GDM1 (cell line): ENCODE measurements around the gene RPL19.

Experiments used
- DNase-seq: peaks from one replicate; lab custom pipeline; 2025; lab: John Stamatoyannopoulos, UW

The RPL19 gene

DNA sequence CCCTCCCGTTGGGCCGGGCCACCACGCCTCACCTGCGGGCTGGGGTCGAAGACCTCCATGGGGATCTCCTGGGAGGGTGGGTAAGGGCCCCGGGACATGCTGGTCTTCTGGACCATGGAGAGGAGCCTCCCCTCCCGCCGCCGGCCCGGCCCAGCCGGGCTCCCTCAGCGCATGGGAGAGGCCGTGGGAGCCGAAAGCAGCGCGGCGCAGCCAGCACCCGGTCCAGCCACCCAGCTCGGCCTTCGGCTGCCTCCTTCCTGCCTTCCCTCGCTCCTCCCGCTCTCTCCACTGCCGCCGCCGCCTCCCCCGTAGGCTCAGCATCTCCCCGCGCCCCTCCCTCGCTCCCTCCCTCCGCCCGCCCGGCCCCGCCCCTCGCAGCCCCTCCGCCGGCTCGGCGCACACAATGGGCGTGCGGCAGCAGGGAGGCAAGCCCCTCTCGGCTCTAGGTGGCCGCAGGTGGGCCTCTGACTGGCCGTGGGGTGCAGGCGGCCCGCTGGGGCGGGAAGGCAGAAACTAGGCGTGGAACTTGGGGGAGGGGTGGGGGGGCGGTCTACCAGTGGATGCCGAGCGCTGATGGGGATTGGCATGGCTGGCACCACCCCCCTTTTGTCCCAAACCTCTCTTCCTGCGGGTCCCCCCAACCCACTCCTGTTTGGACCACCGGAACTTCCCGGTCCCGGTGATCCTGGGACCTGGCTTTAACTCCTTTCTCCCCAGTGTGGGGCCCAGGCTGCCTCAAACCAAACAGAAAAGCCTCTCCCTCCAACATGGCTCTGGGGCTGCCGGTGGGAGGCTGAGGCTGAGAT is 2.5 kb upstream of the RPL19 start, which contains the start of gene CACNB1:
TSS of gene CACNB1 (minus strand) at position 290 of the 806 bp plus-strand sequence. CDS start at position 116, 174 bp downstream.
- DNase-seq, result peak; percentile 62

DNA sequence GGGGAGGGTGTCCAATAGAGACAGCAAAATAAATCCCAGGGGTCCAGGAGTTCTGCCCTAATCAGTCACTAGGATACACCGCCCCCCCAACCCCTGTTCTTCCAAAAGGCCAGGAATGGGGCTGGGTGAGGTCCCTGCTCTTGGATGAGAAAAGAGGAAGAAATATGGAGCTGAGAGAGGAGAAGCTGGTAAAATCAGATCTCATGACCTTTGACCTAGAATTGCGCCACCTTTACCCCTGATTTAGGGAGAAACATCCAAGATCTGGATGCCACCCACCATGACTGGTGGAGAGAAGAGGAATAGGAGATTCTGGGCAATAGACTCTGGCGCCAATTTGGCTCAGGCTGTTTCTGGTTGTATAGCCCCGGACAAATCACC is 1.9 kb upstream of the RPL19 start:
- no peak for DNase-seq

DNA sequence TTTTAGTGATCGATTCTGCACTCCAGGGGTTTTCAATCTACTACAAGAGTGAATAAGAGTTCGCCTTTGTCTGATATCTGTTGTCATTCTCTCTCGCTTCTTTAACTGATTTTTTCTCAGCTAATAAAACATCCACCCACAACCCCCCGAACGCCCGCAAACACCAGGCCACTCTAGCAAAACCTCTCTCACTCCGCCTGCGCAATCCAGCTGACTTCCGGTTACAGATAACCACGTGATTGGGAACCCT is 338 bp upstream of the RPL19 start:
- peak; percentile 85 for DNase-seq

DNA sequence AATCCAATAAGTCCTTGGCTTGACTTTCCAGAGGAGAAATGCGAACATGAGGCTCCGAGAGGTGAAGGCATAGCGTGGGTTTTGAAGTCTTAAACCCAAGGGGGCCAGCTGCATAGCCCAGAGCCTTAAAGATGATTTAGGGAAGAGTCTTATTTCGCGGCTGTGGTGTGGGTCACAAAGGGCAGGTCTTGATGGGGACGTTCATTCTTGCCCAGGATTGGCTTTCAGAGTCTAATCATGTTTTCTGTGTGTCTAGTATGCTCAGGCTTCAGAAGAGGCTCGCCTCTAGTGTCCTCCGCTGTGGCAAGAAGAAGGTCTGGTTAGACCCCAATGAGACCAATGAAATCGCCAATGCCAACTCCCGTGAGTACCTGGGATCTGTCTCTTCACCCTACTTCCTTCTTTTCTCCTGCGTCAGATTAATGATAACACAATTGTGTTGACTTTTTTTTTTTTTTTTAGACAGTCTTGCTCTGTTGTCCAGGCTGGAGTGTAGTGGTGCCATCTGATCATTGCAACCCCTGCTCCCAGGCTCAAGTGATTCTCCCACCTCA is 951 bp downstream of the RPL19 start:
- DNase-seq, result no peak

DNA sequence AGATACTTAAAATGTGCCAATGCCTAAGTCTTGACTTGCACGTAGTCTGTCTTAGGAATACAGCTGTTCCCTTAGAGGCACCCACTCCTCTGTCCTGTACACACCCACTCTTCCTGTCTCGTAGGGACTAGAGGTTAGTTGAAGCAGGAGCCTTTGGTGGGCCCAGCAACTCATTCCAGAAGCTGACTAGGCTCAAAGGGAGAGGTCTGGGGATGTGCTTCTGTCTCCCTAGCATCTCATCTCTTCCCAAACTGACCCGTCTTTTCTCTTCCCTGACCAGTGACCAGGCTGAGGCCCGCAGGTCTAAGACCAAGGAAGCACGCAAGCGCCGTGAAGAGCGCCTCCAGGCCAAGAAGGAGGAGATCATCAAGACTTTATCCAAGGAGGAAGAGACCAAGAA is 4.2 kb downstream of the RPL19 start:
- no peak for DNase-seq

DNA sequence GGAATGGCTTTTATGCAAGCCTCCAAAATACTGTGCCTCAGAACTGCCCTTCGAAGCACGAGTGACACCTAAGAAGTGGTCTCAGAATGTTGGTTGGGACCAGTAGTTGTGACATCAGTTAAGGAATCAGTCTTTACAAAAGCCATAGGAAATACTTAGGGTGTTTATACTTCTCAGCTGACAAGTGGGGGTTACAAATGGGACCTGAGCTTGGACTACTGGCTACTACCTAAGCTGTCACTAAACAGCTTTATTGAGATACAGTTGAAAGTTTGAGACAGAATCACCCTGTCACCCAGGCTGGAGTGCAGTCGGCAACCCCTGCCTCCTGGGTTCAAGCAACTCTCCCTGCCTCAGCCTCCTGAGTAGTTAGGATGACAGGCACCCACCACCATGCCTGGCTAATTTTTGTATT is 5.0 kb downstream of the RPL19 start:
- no peak for DNase-seq

DNA sequence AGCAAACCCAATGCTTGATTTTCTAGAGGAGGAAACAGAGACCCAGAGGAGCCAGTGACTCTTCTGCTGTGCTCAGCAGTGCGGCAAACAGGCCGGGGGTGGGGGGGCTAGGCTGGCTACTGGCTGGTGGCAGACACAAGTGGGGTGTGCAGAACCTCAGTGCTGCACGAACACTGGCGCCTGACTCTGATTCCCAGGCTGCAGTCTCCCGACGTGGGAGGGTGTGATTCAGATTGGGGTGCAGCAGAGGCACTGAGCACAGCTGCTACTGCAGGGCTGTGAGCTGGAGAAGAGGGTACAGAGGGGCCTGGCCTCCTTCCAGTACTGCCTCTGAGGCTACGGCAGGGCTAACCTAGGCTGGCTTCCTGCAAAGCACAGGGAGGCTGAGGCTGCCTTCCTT is 8.1 kb downstream of the RPL19 start:
- DNase-seq, result no peak

DNA sequence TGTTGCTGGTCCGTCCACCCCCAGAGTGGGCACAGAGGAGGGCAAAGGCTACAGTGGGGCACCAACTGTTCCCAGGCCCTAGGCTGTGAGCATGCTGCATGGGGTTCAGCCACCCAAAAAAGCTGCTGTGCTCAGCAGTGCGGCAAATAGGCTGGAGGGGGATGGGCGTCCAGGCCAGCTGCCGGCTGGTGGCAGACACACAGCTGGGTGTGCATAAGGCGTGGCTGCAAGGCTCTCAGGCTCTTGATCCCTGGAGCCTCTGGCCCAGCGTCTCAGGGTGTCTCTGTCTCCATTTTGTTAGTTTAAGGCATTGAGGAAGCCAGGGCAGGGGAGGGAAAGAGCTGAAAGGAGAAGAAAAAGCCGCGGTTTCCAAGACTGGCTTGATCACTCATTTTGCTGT is 8.8 kb downstream of the RPL19 start:
- DNase-seq, result no peak

DNA sequence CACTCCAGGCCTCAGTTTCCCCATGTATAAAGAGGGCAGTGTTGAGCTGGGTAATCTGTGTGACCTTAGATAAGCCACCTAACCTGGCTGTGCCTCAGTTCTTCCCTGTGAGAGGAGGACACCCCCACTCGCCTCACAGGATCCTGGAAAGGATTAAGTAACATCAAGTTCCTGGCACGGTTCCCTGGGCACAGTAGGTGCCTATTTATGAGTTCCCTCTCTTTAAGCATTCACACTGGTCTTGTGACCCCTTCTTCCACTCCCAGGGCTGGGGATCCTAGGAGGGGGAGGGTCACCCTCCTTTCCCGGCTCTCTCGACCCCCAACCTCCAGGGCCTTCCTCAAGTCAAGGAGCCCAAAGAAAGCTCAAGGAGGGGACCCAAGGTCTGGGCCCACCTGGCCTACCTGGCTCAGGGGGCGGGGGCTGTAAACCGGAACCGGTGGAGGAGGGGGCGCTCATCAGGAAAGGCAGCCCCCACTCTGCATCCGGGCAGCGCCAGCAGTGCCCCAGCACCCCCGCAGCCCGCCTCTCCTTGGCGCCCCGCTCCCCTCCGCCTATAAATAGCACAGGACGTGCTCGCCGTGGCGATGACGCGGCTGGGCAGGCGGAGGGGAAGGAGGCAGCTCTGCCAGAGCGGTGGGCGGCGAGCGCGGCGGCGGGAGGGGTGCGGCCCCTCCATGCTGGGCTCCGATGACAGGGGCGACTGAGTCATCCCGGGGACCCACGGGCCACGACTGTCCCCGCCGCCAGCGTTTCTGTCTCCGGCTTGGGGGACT is 9.4 kb downstream of the RPL19 start:
- DNase-seq, result no peak

DNA sequence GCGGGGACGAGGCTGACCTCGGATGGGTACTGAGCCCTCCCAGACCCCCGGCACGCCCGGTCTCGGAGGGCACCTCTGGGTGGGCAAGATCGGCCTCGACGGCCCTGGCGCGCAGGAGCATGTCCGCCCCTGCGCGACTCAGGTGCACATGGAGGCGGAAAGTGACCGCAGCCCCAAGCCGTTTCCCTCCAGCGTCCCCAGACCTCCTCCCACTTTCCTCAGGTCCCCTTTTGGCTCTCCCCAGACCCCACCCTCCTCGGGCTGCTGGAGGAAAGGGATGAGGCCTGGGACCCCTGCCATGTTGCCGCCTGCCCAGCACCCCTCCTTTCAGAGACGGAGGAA is 10.0 kb downstream of the RPL19 start:
- no peak for DNase-seq

DNA sequence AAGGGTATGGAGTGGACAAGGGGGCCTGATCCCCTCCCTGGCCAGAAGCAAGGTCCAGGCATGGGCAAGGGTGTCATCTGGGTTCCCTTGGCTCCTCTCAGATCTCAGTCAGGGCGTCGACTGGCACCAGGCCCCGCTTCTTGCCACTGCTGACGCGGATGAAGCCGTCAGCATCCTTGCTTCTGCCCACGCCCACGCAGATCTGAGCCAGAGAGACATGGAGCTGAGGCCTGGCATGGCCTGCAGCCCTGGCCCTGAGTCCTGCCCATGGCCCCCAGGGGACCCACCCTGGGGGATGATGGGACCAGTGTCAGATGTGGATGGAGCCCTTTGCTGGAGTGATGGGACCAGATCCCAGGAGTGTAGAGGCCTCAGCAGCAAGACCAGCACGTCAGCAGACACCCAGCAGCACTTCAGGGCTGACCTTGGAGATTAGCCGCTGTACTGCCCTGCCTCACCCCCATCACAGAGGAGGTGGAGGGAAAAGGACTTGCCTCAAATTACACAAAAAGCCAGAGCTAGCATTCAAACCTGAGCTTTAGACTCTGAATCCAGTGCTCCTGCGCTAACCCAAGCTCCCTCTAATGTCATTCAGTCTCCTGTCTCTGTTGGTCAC is 12.2 kb downstream of the RPL19 start:
- no peak for DNase-seq

DNA sequence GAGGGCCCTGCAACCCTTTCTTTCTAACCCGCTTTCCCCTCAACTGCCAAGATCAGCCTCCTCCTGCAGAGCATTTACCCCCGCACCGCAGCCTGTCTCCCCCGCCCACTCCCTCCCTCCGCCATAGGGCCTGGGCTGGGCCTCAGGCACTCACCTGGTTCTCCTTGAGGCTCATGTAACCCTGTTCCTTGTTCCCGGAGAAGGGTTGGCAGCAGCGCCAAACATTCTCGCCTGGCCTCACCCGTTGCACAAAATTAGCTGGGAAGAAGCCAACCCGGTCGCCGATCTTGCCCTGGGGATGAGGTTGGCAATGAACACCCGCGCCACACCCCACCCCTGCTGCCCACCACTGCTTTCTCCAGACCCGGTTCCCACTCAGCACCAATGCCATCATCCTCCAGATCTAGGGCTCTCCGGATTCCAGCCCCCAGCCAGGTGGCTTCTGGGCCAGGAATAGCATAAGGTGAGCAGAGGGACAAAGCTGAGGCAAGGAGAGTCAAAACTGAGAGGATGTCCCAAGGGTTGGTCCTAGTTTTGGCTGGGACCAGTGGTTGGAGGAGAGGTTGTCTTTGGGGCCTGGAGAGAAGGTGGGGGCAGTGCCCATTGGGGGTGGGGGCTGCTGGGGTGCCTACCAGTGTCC is 12.9 kb downstream of the RPL19 start:
- DNase-seq, result no peak

DNA sequence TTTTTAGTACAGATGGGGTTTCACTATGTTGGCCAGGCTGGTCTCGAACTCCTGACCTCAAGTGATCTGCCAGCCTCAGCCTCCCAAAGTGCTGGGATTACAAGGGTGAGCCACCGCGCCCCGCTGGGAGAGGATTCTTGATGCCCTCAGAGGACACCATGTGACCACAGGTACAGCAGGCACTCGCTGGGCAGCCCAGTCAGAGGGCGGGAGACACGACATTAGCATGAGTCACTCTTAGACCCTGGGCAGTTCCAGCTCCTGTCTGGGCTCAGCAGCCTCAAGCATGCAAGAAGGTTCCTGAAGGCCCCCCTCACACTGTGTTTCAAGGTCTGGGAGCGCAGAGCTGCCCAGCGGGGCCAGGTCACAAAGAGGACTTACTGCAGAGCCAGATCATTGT is 13.8 kb downstream of the RPL19 start:
- DNase-seq, result no peak

DNA sequence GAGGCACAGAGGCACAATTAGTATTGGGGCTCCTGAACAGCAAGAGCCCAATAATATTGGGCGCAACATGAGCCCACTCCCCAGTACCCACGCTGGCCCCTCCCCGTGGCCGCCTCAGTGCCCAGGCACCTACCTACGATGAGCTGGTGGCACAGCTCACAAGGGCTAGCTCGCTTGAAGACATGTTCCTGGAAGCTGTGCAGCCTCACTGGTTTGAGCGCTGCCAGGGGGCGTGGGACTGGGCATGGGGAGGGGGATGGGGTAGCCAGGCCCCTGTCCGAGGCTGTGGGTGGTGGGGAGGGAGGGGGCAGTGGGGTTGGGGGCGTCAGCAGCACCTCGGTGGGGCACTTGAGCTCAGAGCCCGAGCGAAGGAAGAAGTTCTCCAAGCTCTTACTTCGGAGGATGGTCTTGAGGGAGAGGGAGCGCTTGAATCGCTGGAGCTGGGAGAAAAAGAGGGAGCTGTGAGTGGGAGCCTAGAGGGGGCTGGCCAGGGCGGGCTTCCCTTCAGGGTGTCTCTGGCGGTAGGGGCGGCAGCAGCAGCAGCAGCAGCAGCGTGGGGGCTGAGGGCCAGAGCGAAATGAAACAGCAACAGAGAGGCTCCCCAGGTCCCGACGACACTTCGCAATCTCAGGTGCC is 17.8 kb downstream of the RPL19 start:
- no peak for DNase-seq

DNA sequence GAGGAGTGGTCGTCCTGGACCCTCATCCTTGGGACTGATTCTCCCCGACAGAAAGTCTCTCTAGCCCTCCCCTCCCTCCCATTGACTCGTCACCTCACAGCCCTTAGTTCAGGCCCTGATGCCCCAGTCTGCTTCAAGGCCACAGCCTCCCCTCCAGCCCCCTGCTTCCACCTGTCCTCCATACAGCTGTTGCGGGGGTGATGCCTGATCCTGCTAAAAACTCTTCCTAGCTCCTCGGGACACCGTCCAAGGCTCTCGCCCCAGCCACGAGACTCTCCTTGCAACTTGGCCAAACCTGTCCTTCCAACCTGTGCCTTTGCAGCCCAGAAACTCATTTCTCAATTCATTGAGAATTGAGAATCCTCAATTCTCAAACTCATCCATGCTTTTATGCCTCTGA is 18.8 kb downstream of the RPL19 start:
- no peak for DNase-seq

DNA sequence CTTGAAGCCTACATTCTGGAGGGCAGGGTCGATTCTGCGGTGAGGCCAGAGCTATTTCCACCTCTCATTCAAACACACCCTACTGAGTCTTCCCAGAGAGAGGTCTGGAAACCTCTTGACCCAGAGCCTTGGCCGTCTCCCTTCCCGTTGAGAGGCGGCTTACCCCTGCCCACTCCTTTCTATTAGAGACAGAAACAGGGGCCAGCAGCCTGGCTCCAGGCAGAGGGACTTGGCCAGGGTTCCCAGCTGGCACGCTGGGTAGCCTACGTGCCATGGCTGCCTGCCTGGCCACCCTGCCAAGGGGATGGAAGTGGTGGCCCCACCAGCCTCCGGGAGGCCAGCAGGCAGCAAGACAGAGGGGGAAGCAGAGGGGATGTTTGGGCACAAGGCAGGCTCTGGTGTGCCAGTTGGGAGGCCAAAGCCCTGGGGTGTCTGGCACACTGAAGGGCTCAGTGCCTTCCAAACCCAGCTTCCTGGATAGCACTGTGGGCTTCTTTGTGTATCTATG is 19.6 kb downstream of the RPL19 start:
- no peak for DNase-seq

DNA sequence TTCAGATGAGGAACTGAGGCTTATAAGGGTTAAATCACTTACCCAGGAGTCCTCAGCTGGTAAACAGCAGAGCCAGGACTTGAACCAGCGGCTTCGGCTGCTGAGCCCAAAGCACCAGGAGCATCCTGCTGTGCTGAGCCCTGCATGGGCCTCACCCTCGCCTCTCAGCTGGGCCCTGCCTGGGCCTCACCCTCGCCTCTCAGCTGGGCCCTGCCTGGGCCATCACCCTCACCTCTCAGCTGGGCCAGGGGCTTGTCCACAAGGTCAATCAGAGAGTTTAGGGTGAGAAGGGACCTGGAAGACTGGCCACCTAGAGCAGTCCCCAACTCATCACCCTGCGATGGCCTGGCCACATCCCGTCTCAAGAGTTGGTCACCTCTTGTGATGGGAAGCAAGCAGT is 21.5 kb downstream of the RPL19 start:
- no peak for DNase-seq

DNA sequence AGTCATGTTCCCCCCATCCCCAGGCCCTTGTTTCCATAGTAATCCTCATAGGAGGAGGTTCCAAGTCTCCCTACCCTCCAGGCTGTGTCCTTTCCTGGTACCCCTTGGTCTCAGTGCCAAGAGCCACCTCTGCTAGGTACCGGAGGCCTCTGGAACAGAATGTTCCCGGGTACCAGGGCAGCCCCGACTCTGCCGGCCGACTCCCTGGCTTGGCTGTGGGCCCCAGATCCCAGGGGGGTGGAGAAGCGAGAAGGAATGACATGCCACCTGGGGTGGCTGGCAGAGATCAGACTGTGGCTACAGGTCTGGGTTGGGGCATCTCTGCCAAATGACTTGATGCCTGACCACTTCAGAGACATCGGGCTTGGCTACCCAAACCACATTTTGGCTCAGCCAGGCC is 22.1 kb downstream of the RPL19 start:
- DNase-seq, result no peak

DNA sequence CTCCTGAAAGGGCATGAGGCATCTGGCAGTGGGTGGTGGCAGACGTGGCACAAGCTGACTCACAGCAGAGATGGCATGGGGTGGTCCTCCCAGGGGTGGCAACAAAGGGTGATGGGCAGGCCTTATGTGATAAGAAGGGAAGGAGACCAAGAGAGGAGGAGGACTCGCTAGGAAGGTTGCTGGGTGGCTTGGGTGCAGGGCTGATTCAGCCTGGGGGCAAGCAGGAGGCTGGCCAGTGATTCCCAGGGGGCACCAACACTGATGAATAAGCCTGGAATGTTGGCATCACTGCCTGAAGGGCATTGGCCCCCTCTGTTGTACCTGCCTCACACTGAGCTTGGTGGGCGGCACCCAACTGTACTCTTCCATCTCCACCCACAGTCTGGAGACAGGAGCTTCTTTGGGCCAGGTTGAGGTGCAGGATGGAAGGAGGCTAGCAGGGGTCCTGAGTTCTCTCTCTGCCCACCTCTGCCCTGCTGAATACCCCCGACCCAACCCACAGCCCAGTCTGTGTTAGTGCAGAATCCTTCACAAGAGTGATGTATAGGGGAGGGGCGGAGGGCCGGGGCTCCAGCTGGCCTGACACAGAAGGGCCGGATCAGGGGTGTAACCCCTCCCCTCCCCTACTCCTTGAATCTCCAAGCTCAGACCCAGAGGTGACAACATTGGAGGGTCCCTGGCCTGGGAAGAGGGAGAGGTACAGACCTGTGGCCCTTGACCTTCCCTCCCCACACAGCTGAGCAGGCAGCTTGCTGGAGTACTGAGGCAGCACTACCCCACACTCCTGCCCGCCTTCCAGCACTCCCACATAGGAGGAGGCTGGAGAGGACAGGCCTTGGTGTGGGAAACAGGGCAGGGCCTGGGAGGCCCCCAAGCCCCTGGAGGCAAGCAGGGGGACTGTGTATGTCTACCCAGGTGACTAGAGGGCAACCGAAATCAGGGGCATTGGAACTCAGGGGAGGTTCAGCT is 23.1 kb downstream of the RPL19 start:
- DNase-seq, result no peak

DNA sequence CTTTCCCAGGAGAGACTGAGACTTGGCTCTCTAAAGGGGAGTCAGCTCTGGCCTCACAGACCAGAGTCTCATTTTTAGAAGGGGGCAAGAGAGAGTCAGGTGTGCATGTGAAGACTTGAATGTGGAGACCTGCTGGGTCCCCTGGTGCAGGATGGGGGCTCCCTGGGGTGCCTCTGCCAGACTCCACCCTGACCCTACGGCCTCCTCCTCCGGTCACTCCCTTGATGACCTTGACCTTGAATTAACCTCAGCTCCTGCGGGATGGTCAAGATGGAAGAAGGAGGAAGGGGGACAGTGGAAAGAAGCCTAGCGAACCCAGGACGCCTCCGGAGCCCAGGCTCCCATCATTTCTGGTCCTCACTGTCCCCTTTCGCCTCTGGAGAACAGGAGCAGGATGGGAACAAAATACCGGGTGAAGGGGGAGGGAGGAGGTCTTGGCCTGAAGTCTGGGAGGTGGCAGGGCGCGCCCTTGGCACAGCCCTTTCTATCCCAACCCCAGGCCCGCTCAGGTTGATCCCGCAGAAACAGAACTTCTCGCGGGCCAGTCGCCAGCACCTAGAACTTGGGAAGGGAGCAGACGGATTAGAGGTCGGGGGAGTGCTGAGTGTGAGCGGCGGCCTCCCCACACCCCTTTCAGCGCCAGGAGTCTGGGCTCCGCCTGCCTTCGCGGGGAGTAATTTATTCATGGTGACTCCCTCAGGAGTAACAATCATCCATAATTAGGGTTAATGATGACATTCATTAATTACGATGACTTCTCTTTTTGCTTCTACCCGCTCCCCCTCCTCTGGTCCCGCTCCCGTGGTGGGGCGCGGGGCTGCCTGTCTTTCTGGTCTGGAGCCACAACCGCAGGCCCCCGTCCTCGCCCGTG is 24.1 kb downstream of the RPL19 start:
- no peak for DNase-seq
